Sciatic nerve (tissue), 2 donors: ENCODE measurements around the gene UBP1. TPM values are rescaled to one million over a fixed set of nuclear protein-coding genes. Genes with fewer than 3 reads are reported as not detected.
"Not testable (repeated sequence)": the region's sequence is repeated elsewhere in the genome, so short reads cannot be mapped to it uniquely, and the experiment has no call there.

ENCODE experiments used
- ATAC-seq: fragments of 200-7000 bp; cut with Tn5 transposase; one replicate; pipeline ENCODE4 v1.9.1; 2020; ENCODE audit warnings: mild to moderate bottlenecking, moderate library complexity
- DNase-seq: peaks from one replicate; pipeline ENCODE4 v3.0.0-alpha.2; 2020; ENCODE audit warnings: low spot score
- intact Hi-C: fragments of 100-400 bp; cut with DNase I; formaldehyde crosslinking; loops from one replicate; pipeline ENCODE4 v1.14.2; 2022
- total RNA-seq: library from RNA; stranded (reverse); fragmentation: NEBNext Ultra II Directional; extraction: Animal tissue kit (Norgen Biotek cat#: 25700); gene quantifications from one replicate; pipeline ENCODE4 v1.2.1, GENCODE V29; 2021
- donor health status: DM: no; HTN: no; CAD: no.
- donor health status: DM: no; HTN: no; CAD: no.

UBP1 gene
- total RNA-seq, 1 donor from 2014 or later = 46.3 TPM

GRCh38 chr3:33360136-33360825 is 79.9 kb downstream of the UBP1 start:
- intact Hi-C loops = no loop called here
- no peak for DNase-seq
- ATAC-seq = no peak

- ATAC-seq (no peak), DNase-seq (no peak)
- intact Hi-C loops = no loop called here
Observed at GRCh38 chr3:33358172-33358781, 81.9 kb downstream of the UBP1 start.

- intact Hi-C loops = no loop called here
- ATAC-seq (no peak), DNase-seq (no peak)
Observed at GRCh38 chr3:33355611-33356010, 84.6 kb downstream of the UBP1 start.

DNA sequence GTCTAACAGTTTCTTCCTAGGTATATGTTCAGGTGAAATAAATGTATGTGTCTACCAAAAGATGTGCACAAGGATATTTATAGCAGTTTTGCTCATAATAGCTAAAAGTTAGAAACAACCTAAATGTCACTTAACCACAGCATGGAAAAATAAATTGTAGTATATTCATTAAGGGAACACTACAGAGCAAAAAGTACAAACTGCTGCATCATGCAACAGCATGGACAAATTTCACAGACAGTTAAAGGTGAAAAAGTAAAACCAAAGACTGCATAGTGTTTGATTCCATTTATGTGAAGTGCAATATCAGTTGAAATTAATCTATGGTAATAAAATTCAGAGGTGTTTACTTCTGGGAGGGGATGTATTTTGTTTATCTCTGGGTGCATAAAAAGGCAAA is 100.4 kb downstream of the UBP1 start:
- DNase-seq = no peak
- ATAC-seq = no peak
- intact Hi-C loops = no loop called here

DNA sequence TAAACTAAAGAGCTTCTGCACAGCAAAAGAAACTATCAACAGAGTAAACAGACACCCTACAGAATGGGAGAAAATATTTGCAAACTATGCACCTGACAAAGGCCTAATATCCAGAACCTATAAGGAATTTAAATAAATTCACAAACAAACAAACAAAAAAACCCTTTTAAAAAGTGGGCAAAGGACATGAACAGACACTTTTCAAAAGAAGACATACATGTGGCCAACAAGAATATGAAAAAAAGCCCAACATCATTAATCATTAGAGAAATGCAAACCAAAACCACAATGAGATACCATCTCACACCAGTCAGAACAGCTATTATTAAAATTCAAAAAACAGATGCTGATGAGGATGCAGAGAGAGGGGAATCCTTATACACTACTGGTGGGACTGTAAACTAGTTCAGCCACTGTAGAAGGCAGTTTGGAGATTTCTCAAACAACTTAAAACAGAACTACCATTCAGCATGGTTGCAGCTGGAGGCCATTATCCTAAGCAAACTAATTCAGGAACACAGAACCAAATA is 101.2 kb downstream of the UBP1 start:
- ATAC-seq, DNase-seq, intact Hi-C loops: not testable (repeated sequence)

Other genes starting within 250 kb of the UBP1 start
- gene SUSD5, start 221.6 kb downstream of the UBP1 start, total RNA-seq = 1.6 TPM
- gene FBXL2, start 163.0 kb downstream of the UBP1 start, total RNA-seq = 22.4 TPM